Neural crest cell (in vitro differentiated cells): ENCODE data around the gene HS3ST4. TPM values are rescaled to one million over a fixed set of nuclear protein-coding genes. Genes with fewer than 3 reads are reported as not detected.

Experiments used
- DNase-seq: peaks from one replicate; pipeline ENCODE4 v3.0.0; 2021; ENCODE audit warnings: low read depth, mixed read lengths, low spot score
- H3K27ac Mint-ChIP-seq: one replicate; pipeline ENCODE4 v1.8.0; 2021; ENCODE audit warnings: mild to moderate bottlenecking, mixed read lengths; ENCODE audit not compliant: unreplicated experiment
- H3K27me3 Mint-ChIP-seq: 2 replicates; pipeline ENCODE4 v1.8.0; 2021; ENCODE audit warnings: low read depth, mild to moderate bottlenecking, mixed read lengths
- H3K36me3 Mint-ChIP-seq: 2 replicates; pipeline ENCODE4 v1.8.0; 2021; ENCODE audit warnings: low read depth, mild to moderate bottlenecking, mixed read lengths
- H3K4me1 Mint-ChIP-seq: 2 replicates; pipeline ENCODE4 v1.8.0; 2021; ENCODE audit warnings: mixed read lengths
- H3K4me3 Mint-ChIP-seq: one replicate; pipeline ENCODE4 v1.8.0; 2021; ENCODE audit warnings: mild to moderate bottlenecking, mixed read lengths
- H3K9me3 Mint-ChIP-seq: 2 replicates; pipeline ENCODE4 v1.8.0; 2021; ENCODE audit warnings: mixed read lengths
- CTCF ChIP-seq: fragments of 200-600 bp; sonication (generic); conservative IDR thresholded peaks from 2 replicates; pipeline ENCODE4 v1.5.0; 2021; ENCODE audit warnings: antibody characterized with exemption, mild to moderate bottlenecking
- total RNA-seq: library from RNA; stranded (reverse); gene quantifications from 2 replicates; pipeline ENCODE4 v1.2.1, GENCODE V29; 2021

Gene HS3ST4
- total RNA-seq, 1 donor from 2014 or later: 1.1 TPM

GRCh38 chr16:25713785-25714570, 22.2 kb downstream of the HS3ST4 start:
- H3K4me1 Mint-ChIP-seq: peaks cover 7% of the 10 kb centered on the region

GRCh38 chr16:25716186-25716585, 24.4 kb downstream of the HS3ST4 start:
- DNase-seq: no peak
- Mint-ChIP-seq H3K27ac (no peak overlapping the region), H3K9me3 (no peaks in the 10 kb centered on the region), H3K27me3 (no peaks in the 10 kb centered on the region), H3K36me3 (no peaks in the 10 kb centered on the region), H3K4me1 (no peaks in the 10 kb centered on the region), H3K4me3 (no peak overlapping the region)
- no peak for TF ChIP-seq CTCF

More at GRCh38 chr16:25713785-25714570, 22.2 kb downstream of the HS3ST4 start:
- DNase-seq: no peak
- Mint-ChIP-seq H3K9me3 (no peaks in the 10 kb centered on the region), H3K27ac (no peak overlapping the region), H3K36me3 (no peaks in the 10 kb centered on the region), H3K27me3 (no peaks in the 10 kb centered on the region), H3K4me3 (no peak overlapping the region)
- TF ChIP-seq CTCF: no peak

- H3K36me3 Mint-ChIP-seq: no peaks in the 10 kb centered on the region
- H3K9me3 Mint-ChIP-seq: no peaks in the 10 kb centered on the region
- H3K4me1 Mint-ChIP-seq: no peaks in the 10 kb centered on the region
- H3K27ac Mint-ChIP-seq: no peak overlapping the region
- H3K4me3 Mint-ChIP-seq: no peak overlapping the region
- TF ChIP-seq CTCF: no peak
- H3K27me3 Mint-ChIP-seq: no peaks in the 10 kb centered on the region
- DNase-seq: no peak
Observed at GRCh38 chr16:25721439-25721838, 29.7 kb downstream of the HS3ST4 start.

GRCh38 chr16:25726430-25727098, 34.8 kb downstream of the HS3ST4 start:
- TF ChIP-seq CTCF: no peak
- Mint-ChIP-seq H3K4me1 (no peaks in the 10 kb centered on the region), H3K4me3 (no peak overlapping the region), H3K36me3 (no peaks in the 10 kb centered on the region), H3K27me3 (peaks cover 15% of the 10 kb centered on the region), H3K27ac (no peak overlapping the region), H3K9me3 (no peaks in the 10 kb centered on the region)
- DNase-seq: no peak

- no peak overlapping the region for H3K4me3 Mint-ChIP-seq
- H3K27me3 Mint-ChIP-seq: peaks cover 20% of the 10 kb centered on the region
- DNase-seq: no peak
- H3K36me3 Mint-ChIP-seq: no peaks in the 10 kb centered on the region
- TF ChIP-seq CTCF: no peak
- no peak overlapping the region for H3K27ac Mint-ChIP-seq
- no peaks in the 10 kb centered on the region for H3K9me3 Mint-ChIP-seq
- no peaks in the 10 kb centered on the region for H3K4me1 Mint-ChIP-seq
Observed at GRCh38 chr16:25729188-25729915, 37.6 kb downstream of the HS3ST4 start.
